ENCODE measurements around the gene KDM4B. TPM values are rescaled to one million over a fixed set of nuclear protein-coding genes. Genes with fewer than 3 reads are reported as not detected.
"Not testable (repeated sequence)": the region's sequence is repeated elsewhere in the genome, so short reads cannot be mapped to it uniquely, and the experiment has no call there.

Gene KDM4B
- total and polyA plus RNA-seq, 4 donors: 17.1 to 49.5 (median 24.7) TPM

- 77 to 88% methylated on average over 11 of the region's 11 CpGs for WGBS, 2 donors
- ATAC-seq (ENCODE audit: insufficient read depth, low FRiP score) (no peak), DNase-seq (no peak)
- Histone ChIP-seq H3K36me3 (ENCODE audit: control insufficient read depth in 4 of 4, insufficient read depth in 4 of 4, low read length in 4 of 4) (peaks cover 0 to 16% (median 1%) of the 10 kb centered on the region in 4 donors), H3K4me3 (no peak overlapping the region), H3K9ac (ENCODE audit: insufficient read depth in 1 of 2, low read length in 2 of 2) (no peak overlapping the region), H3K9me3 (ENCODE audit: control insufficient read depth in 4 of 4, insufficient read depth in 3 of 4, low read length in 3 of 4) (no peaks in the 10 kb centered on the region), H3K4me1 (ENCODE audit: control insufficient read depth in 5 of 5, insufficient read depth in 5 of 5, low read length in 5 of 5) (no peaks in the 10 kb centered on the region), H3K27ac (ENCODE audit: low read depth in 1 of 2, low read length in 1 of 2) (no peak overlapping the region), H3K27me3 (ENCODE audit: control insufficient read depth in 3 of 3, insufficient read depth in 3 of 3, low read length in 2 of 3) (no peaks in the 10 kb centered on the region)
- TF ChIP-seq, protein P1, sequence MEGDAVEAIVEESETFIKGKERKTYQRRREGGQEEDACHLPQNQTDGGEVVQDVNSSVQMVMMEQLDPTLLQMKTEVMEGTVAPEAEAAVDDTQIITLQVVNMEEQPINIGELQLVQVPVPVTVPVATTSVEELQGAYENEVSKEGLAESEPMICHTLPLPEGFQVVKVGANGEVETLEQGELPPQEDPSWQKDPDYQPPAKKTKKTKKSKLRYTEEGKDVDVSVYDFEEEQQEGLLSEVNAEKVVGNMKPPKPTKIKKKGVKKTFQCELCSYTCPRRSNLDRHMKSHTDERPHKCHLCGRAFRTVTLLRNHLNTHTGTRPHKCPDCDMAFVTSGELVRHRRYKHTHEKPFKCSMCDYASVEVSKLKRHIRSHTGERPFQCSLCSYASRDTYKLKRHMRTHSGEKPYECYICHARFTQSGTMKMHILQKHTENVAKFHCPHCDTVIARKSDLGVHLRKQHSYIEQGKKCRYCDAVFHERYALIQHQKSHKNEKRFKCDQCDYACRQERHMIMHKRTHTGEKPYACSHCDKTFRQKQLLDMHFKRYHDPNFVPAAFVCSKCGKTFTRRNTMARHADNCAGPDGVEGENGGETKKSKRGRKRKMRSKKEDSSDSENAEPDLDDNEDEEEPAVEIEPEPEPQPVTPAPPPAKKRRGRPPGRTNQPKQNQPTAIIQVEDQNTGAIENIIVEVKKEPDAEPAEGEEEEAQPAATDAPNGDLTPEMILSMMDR (IDR thresholded peaks at IDR 0.05; ENCODE audit: control extremely low read depth, extremely low read depth): no peak
These were observed 17.3 kb upstream of the KDM4B start for GRCh38 chr19:4951656-4952055.

DNA sequence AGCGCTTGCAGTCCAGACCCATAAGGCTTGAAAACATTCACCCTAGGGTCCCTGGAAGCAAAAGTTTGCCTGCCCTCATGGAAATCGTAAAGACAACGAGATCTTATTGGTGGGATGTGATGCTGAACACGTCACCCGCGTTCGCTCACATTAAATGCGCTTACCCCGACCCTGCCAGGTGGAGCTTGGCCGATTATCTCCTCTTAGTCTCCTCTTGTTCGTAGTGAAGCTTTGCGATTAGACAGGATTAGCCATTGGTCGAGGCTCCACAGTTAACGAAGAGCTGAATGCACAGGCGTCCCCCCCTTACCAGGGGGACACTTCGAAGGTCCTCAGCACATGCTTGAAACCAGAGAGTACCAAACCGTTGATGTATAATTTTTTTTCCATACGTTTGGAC, 16.0 kb upstream of the KDM4B start:
- ATAC-seq (ENCODE audit: insufficient read depth, low FRiP score): no peak
- DNase-seq: no peak
- Histone ChIP-seq H3K9ac (ENCODE audit: insufficient read depth in 1 of 2, low read length in 2 of 2) (no peak overlapping the region), H3K9me3 (ENCODE audit: control insufficient read depth in 4 of 4, insufficient read depth in 3 of 4, low read length in 3 of 4) (no peaks in the 10 kb centered on the region), H3K27me3 (ENCODE audit: control insufficient read depth in 3 of 3, insufficient read depth in 3 of 3, low read length in 2 of 3) (no peaks in the 10 kb centered on the region), H3K4me3 (no peak overlapping the region), H3K27ac (ENCODE audit: low read depth in 1 of 2, low read length in 1 of 2) (no peak overlapping the region), H3K4me1 (ENCODE audit: control insufficient read depth in 5 of 5, insufficient read depth in 5 of 5, low read length in 5 of 5) (no peaks in the 10 kb centered on the region), H3K36me3 (ENCODE audit: control insufficient read depth in 4 of 4, insufficient read depth in 4 of 4, low read length in 4 of 4) (peaks cover 0 to 16% (median 1%) of the 10 kb centered on the region in 4 donors)
- WGBS, 2 donors: 93 to 96% methylated on average over 18 of the region's 18 CpGs
- TF ChIP-seq, protein P1 (IDR thresholded peaks at IDR 0.05; ENCODE audit: control extremely low read depth, extremely low read depth): no peak

DNA sequence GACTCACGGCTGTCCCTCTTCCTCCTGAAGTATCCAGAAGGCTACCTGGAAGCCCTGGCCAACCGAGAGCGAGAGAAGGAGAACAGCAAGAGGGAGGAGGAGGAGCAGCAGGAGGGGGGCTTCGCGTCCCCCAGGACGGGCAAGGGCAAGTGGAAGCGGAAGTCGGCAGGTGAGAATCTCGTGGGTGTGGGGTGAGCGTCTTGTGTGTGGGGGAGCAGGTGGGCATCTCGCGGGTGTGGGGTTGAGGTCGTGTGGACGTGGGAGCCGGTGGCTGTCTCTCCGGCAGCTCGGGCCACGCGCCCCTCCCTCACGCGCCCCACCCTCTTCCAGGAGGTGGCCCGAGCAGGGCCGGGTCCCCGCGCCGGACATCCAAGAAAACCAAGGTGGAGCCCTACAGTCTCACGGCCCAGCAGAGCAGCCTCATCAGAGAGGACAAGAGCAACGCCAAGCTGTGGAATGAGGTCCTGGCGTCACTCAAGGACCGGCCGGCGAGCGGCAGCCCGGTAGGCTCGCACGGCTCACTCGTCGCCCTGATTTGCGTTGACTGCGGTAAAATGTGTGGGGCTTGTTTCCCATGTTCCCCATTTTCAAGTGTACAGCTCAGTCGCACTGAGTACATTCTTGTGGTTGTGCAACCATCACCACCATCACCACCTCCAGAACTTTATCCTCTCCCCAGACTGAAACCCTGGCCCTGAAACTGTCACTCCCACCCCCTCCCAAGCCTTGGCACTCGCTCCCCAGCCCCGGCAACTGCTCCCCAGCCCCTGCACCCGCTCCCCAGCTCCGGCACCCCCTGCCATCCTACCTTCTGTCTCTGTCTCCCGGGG, 14.4 kb upstream of the KDM4B start:
- not testable (repeated sequence) for DNase-seq; H3K27me3 ChIP-seq (ENCODE audit: control insufficient read depth in 3 of 3, insufficient read depth in 3 of 3, low read length in 2 of 3); H3K27ac ChIP-seq (ENCODE audit: low read depth in 1 of 2, low read length in 1 of 2); H3K4me1 ChIP-seq (ENCODE audit: control insufficient read depth in 5 of 5, insufficient read depth in 5 of 5, low read length in 5 of 5); H3K9ac ChIP-seq (ENCODE audit: insufficient read depth in 1 of 2, low read length in 2 of 2); H3K9me3 ChIP-seq (ENCODE audit: control insufficient read depth in 4 of 4, insufficient read depth in 3 of 4, low read length in 3 of 4); H3K4me3 ChIP-seq; ATAC-seq (ENCODE audit: insufficient read depth, low FRiP score)
- WGBS, 2 donors: 87 to 92% methylated on average over 42 to 46 of the region's 46 CpGs
- peaks cover 0 to 20% (median 1%) of the 10 kb centered on the region in 4 donors for H3K36me3 ChIP-seq (ENCODE audit: control insufficient read depth in 4 of 4, insufficient read depth in 4 of 4, low read length in 4 of 4)

DNA sequence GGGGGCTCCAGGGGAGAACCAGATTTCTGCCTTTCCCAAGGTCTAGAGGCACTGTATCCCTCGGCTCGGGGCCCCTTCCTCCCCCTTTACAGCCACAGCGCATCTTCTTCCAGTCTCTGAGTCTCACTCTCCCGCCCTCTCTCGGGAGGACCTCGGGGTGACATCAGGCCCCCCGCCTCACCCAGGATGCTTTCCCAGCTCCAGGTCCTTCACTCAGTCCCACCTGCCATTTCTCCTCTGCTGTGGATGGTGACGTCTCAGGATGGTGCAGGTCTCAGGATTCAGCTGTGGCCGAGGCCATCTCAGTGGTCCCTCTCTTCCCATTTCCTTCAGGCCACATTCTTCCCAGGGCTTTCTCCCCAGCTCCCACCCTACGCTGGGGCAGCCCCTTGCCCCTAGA, 13.6 kb upstream of the KDM4B start:
- peaks cover 0 to 20% (median 1%) of the 10 kb centered on the region in 4 donors for H3K36me3 ChIP-seq (ENCODE audit: control insufficient read depth in 4 of 4, insufficient read depth in 4 of 4, low read length in 4 of 4)
- 95 to 96% methylated on average over 10 of the region's 10 CpGs for WGBS, 2 donors

More for the DNA sequence above, 13.6 kb upstream of the KDM4B start:
- H3K4me3 ChIP-seq: no peak overlapping the region
- ATAC-seq (ENCODE audit: insufficient read depth, low FRiP score) (no peak), DNase-seq (no peak)
- H3K9ac ChIP-seq (ENCODE audit: insufficient read depth in 1 of 2, low read length in 2 of 2): no peak overlapping the region
- TF ChIP-seq, protein P1 (IDR thresholded peaks at IDR 0.05; ENCODE audit: control extremely low read depth, extremely low read depth): no peak
- no peak overlapping the region for H3K27ac ChIP-seq (ENCODE audit: low read depth in 1 of 2, low read length in 1 of 2)
- no peaks in the 10 kb centered on the region for H3K9me3 ChIP-seq (ENCODE audit: control insufficient read depth in 4 of 4, insufficient read depth in 3 of 4, low read length in 3 of 4)
- H3K4me1 ChIP-seq (ENCODE audit: control insufficient read depth in 5 of 5, insufficient read depth in 5 of 5, low read length in 5 of 5): peaks cover 0 to 2% (median 0%) of the 10 kb centered on the region in 5 donors
- no peaks in the 10 kb centered on the region for H3K27me3 ChIP-seq (ENCODE audit: control insufficient read depth in 3 of 3, insufficient read depth in 3 of 3, low read length in 2 of 3)
